HG03139 (cell line): ENCODE measurements around the gene SF3B3.
"Not testable (repeated sequence)": the region's sequence is repeated elsewhere in the genome, so short reads cannot be mapped to it uniquely, and the experiment has no call there.

Source experiments
- ATAC-seq: cut with Tn5 transposase; IDR thresholded peaks from one replicate; pipeline ENCODE4 v1.9.1; 2021; ENCODE audit not compliant: unreplicated experiment

SF3B3 gene

DNA sequence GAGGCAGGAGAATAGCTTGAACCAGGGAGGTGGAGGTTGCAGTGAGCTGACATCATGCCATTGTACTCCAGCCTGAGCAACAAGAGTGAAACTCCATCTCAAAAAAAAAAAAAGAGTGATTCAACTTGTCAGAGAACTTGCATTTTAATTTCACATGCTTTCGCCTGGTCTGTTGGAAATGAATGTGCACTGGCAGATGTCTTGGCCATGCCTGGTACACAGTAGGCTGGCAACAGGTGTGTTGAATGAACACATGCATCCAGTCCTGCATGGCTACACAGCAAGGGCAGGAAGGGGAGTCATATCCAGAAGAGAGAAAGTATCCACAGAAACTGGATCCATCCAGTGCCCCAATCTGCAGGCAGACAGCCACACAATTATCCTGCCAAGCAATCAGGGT lies 11.8 kb upstream of the SF3B3 start:
- ATAC-seq = no peak

DNA sequence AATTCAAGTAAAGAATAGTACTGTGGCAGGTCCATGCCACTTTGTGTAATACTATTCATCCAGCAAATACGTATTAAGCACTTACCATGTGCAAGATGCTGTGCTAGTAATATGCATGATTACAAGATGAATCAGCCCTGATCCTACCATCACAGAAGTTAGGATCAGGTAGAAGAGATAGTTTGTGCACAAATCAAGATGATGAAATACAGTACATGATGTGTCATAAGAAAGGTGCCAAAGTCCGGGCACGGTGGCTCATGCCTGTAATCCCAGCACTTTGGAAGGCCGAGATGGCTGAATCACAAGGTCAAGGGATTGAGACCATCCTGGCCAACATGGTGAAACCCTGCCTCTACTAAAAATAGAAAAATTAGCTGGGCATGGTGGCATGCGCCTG lies 11.2 kb upstream of the SF3B3 start:
- no peak for ATAC-seq

- ATAC-seq = no peak
Measured at GRCh38 chr16:70520612-70521297, 2.9 kb upstream of the SF3B3 start.

- ATAC-seq = no peak
Measured at GRCh38 chr16:70522216-70523075, 1.2 kb upstream of the SF3B3 start.

DNA sequence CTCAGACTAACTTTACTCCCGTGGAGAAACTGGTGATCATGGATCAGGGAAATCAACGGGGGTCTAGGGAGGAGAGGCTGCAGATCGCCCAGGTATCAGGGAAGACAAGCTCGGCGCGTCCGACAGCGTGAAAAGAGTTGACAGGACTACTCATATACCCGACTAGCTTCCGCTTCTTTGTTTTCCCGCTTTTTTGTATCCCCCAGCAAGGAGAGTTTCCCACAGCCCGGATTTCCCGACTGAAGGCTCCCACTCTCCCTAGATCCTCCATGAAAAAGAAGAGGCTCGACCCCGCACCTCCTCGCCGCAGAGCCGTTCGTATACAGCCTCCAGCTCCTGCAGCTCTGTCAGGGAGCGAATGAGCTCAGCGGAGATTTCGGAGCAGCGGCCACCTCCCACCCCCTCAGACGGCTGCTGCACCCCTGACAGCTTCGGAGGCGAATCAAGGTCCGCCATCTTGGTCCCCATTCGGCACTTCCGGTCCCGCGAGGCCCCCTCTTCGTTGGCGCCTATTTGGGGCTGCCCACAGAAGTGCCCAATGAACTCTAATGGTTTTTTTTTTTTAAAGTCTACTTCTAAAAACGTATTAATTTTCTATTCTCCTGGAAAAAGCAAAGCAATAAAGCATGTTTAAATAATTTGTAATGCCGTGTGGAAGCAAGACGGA lies 407 bp upstream of the SF3B3 start, which contains the start of gene COG4:
Gene COG4 (minus strand): TSS at position 479 of the 667 bp plus-strand sequence. CDS start 11 bp downstream, at position 468.
- peak; percentile 45 for ATAC-seq

DNA sequence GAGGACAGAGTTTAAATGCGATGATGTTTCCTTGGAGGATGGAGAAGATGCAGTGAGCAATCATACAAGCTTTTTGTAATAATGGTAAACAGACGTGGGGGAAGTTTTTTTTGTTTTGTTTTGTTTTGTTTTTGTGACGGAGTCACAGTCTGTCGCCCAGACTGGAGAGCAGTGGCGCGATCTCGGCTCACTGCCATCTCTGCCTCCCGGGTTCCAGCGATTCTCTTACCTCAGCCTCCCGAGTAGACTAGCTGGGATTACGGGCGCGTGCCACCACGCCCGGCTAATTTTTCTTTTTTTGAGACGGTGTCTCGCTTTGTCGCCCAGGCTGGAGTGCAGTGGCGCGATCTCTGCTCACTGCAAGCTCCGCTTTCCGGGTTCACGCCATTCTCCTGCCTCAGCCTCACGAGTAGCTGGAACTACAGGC lies 796 bp downstream of the SF3B3 start:
- ATAC-seq = not testable (repeated sequence)

DNA sequence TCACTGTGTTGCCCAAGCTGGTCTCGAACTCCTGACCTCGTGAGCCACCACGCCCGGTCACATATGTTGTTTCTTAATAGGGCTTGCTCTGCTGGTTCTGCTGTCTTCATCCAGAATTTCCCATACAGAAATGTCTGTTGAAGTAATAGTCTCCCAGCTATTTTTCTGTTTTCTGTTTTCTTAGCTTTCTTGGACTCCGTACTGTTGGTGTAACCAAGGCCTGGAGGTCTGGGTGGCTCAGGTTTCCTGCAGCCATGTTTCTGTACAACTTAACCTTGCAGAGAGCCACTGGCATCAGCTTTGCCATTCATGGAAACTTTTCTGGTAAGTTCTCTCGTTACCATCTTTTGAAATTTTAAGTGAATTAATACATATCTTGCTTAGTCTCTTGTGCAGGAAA lies 2.8 kb downstream of the SF3B3 start:
- no peak for ATAC-seq

DNA sequence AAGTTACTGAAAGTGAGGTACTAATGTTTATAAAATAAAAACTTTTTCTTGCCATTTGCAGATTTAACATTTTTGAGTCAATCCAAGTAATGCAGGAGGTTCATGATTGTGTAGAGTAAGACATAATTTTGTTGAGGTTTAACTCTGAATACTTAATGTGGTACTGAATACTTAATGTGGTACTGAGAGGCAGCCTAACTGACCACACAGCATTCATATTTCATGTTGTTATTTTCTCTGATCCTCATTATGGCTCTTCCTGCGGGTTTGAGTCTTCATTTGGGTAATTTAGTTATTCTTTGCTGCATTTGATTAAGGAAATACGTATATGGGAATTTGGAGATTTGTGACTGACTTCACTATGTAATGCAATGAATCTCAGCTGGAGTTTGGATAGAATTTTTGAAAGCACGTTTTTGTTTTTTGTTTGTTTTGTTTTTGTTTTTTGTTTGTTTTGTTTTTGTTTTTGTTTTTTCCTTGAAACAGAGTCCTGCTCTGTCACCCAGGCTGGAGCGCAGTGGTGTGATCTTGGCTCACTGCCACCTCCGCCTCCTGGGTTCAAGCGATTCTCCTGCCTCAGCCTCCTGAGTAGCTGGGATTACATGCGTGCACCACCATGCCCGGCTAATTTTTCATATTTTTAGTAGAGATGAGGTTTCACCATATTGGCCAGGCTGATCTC lies 3.8 kb downstream of the SF3B3 start:
- no peak for ATAC-seq

GRCh38 chr16:70529051-70529777 lies 5.6 kb downstream of the SF3B3 start:
- ATAC-seq = no peak

DNA sequence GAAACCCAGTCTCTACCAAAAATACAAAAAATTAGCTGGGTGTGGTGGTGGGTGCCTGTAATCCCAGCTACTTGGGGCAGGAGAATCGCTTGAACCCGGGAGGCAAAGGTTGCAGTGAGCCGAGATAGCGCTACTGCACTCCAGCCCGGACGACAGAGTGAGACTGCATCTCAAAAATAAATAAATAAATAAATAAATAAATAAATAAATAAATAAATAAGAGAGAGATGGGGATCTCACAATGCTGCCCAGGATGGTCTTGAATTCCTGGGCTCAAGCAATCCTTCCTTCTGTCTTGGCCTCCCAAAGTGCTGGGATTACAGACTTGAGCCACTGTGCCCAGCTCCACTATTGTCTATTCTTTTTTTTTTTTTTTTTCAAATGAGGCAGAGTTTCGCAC lies 6.3 kb downstream of the SF3B3 start:
- not testable (repeated sequence) for ATAC-seq

DNA sequence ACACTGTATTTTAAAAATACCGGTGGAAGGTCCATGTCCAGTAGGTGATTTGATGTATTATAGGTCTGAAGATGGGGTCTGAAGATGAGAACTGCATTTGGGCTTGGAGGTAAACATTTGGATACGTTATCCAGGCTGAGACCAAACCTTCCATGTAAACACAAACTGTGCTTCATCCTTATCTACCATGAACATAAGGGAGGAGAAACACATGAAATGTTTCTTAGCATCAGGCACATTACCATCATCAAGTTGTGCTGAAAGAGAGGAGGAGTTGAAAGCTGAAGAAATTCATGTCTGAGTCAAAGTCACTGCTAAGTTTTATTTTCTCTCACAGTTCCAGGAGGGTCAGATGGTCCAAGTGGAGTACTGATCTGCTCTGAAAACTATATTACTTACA lies 11.4 kb downstream of the SF3B3 start:
- ATAC-seq = no peak

- no peak for ATAC-seq
Measured at GRCh38 chr16:70540994-70541393, 17.4 kb downstream of the SF3B3 start.

GRCh38 chr16:70544548-70544947 lies 20.9 kb downstream of the SF3B3 start:
- ATAC-seq = no peak

GRCh38 chr16:70548936-70549335 lies 25.3 kb downstream of the SF3B3 start:
- no peak for ATAC-seq

DNA sequence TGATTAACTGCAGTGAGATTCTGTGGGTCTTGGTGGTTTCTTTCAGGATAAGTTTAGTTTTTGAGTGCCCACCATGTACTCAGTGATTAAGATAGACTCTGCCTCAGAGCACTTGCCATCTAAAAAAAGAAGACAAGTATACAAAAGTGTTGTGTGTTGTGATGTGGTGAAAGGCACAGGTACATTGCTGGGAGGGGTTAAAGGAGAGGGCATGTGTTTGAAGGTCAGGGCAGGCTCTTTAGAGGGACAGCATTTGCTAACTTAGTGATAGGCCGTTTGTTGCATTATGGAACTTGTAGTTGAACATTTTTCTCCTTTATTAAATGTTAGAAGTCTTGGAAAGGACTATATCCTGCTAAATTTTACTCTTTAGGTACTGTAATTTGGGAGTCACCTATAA lies 26.5 kb downstream of the SF3B3 start:
- no peak for ATAC-seq

GRCh38 chr16:70551788-70552187 lies 28.2 kb downstream of the SF3B3 start:
- ATAC-seq = no peak

GRCh38 chr16:70552675-70553074 lies 29.1 kb downstream of the SF3B3 start:
- ATAC-seq = no peak

- no peak for ATAC-seq
Measured at GRCh38 chr16:70553645-70554044, 30.0 kb downstream of the SF3B3 start.

DNA sequence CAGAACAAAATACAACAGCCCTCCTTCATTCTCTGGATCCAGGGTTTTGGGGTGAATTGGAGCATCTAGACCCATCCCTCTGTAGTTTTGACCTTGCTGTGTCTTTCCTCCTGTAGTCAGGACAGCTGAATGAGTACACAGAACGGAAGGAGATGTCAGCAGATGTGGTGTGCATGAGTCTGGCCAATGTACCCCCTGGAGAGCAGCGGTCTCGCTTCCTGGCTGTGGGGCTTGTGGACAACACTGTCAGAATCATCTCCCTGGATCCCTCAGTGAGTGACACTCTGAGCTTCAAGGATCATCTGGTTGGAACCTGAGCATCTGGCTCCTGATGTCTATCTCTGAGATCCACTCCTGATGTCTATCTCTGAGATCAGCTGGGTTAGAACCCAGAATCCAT lies 32.4 kb downstream of the SF3B3 start:
- ATAC-seq = no peak

DNA sequence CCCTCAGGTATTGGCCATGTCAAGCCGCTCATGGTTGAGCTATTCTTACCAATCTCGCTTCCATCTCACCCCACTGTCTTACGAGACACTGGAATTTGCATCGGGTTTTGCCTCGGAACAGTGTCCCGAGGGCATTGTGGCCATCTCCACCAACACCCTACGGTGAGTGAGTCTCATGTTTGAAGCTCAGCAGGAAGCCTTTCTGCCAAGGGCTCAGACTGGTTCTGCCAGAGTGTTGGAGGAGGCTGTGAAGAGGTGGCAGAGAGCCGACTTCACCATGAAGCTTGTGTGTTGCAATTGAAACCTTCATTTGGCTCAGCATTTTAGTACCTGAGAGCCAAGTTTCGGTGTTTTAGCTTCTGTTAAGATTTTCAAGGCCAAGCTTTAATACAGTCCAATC lies 38.0 kb downstream of the SF3B3 start:
- ATAC-seq = no peak
